MM.1S (cell line): ENCODE measurements around the gene AIDA.
A peak's percentile ranks its signal among the peaks of the same experiment; 100 is the strongest.

Source experiments
- DNase-seq: peaks from one replicate; pipeline ENCODE4 v3.0.0-alpha.2; 2015
- H2AFZ ChIP-seq: fragments of 300-600 bp; sonication (generic); 2 replicates; pipeline ENCODE4 v1.6.0; 2016; ENCODE audit warnings: antibody characterized with exemption, low read length
- H3F3A ChIP-seq: fragments of 300-600 bp; sonication (generic); 2 replicates; pipeline ENCODE4 v1.6.1; 2016; ENCODE audit warnings: mild to moderate bottlenecking, antibody characterized with exemption, low read length, moderate library complexity, mixed read lengths; ENCODE audit not compliant: insufficient read depth
- H3K27ac ChIP-seq: fragments of 300-600 bp; sonication (generic); 2 replicates; pipeline ENCODE4 v1.5.1; 2016; ENCODE audit warnings: mild to moderate bottlenecking, low read length
- H3K27me3 ChIP-seq: fragments of 300-600 bp; sonication (generic); replicated peaks from 2 replicates; pipeline ENCODE4 v1.6.0; 2016; ENCODE audit warnings: low read length; ENCODE audit not compliant: insufficient read depth
- H3K36me3 ChIP-seq: fragments of 300-600 bp; sonication (generic); replicated peaks from 2 replicates; pipeline ENCODE4 v1.6.1; 2016; ENCODE audit warnings: mild to moderate bottlenecking, low read length, mixed read lengths; ENCODE audit not compliant: insufficient read depth
- H3K4me1 ChIP-seq: fragments of 300-600 bp; sonication (generic); 2 replicates; pipeline ENCODE4 v1.6.1; 2016; ENCODE audit warnings: low read length, mixed read lengths
- H3K4me2 ChIP-seq: fragments of 300-600 bp; sonication (generic); 2 replicates; pipeline ENCODE4 v1.6.0; 2016; ENCODE audit warnings: low read depth, low read length
- H3K4me3 ChIP-seq: fragments of 300-600 bp; sonication (generic); 2 replicates; pipeline ENCODE4 v1.5.1; 2016; ENCODE audit warnings: low read length, mixed read lengths
- H3K79me2 ChIP-seq: fragments of 300-600 bp; sonication (generic); 2 replicates; pipeline ENCODE4 v1.6.1; 2016; ENCODE audit warnings: mixed run types, low read length, mixed read lengths
- H3K9ac ChIP-seq: fragments of 300-600 bp; sonication (generic); 2 replicates; pipeline ENCODE4 v1.6.1; 2016; ENCODE audit warnings: low read length, mixed read lengths
- H3K9me2 ChIP-seq: fragments of 300-600 bp; sonication (generic); replicated peaks from 2 replicates; pipeline ENCODE4 v1.6.1; 2016; ENCODE audit warnings: mild to moderate bottlenecking, low read length, mixed read lengths; ENCODE audit not compliant: insufficient read depth
- H3K9me3 ChIP-seq: fragments of 300-600 bp; sonication (generic); replicated peaks from 2 replicates; pipeline ENCODE4 v1.6.1; 2016; ENCODE audit warnings: mild to moderate bottlenecking, low read length, mixed read lengths; ENCODE audit not compliant: insufficient read depth
- H4K20me1 ChIP-seq: fragments of 300-600 bp; sonication (generic); 2 replicates; pipeline ENCODE4 v1.6.1; 2016; ENCODE audit warnings: mild to moderate bottlenecking, low read length, moderate library complexity, mixed read lengths; ENCODE audit not compliant: insufficient read depth
- CTCF ChIP-seq: fragments of 300-600 bp; sonication (generic); IDR thresholded peaks from 2 replicates; pipeline ENCODE4 v1.5.1; 2016; ENCODE audit warnings: antibody characterized with exemption, low read length, mixed read lengths
- EZH2 ChIP-seq: fragments of 300-600 bp; sonication (generic); optimal IDR thresholded peaks from 2 replicates; pipeline ENCODE3; 2017; ENCODE audit warnings: low read depth, mild to moderate bottlenecking, antibody characterized with exemption, low read length, mixed read lengths
- EZH2phosphoT487 ChIP-seq: fragments of 300-600 bp; sonication (generic); IDR thresholded peaks from 2 replicates; pipeline ENCODE4 v1.6.1; 2018; ENCODE audit warnings: antibody characterized with exemption, low read length

AIDA gene

GRCh38 chr1:222642468-222642867, 69.8 kb downstream of the AIDA start:
- no peak overlapping the region for H3K4me2 ChIP-seq
- H3K4me3 ChIP-seq = no peak overlapping the region
- TF ChIP-seq EZH2 = no peak
- TF ChIP-seq CTCF = no peak
- no peak for TF ChIP-seq EZH2phosphoT487

GRCh38 chr1:222641269-222641948, 70.9 kb downstream of the AIDA start:
- H3K79me2 ChIP-seq = peaks cover 19% of the 10 kb centered on the region
- H3K4me2 ChIP-seq = no peak overlapping the region
- DNase-seq = no peak
- no peaks in the 10 kb centered on the region for H3K9me3 ChIP-seq
- H3K9ac ChIP-seq = no peak overlapping the region
- no peaks in the 10 kb centered on the region for H4K20me1 ChIP-seq
- H3K27me3 ChIP-seq = no peaks in the 10 kb centered on the region
- H2AFZ ChIP-seq = no peak overlapping the region
- no peaks in the 10 kb centered on the region for H3K36me3 ChIP-seq
- TF ChIP-seq EZH2phosphoT487 = no peak
- TF ChIP-seq EZH2 = no peak
- TF ChIP-seq CTCF = no peak
- H3K4me3 ChIP-seq = no peak overlapping the region
- H3K9me2 ChIP-seq = no peaks in the 10 kb centered on the region
- H3F3A ChIP-seq = no peaks in the 10 kb centered on the region
- H3K4me1 ChIP-seq = peaks cover 10% of the 10 kb centered on the region; the same call in 1 of the 2 replicates
- no peak overlapping the region for H3K27ac ChIP-seq

More at GRCh38 chr1:222642468-222642867, 69.8 kb downstream of the AIDA start:
- H3K9me2 ChIP-seq = no peaks in the 10 kb centered on the region
- H3F3A ChIP-seq = no peaks in the 10 kb centered on the region
- no peak for DNase-seq
- no peak overlapping the region for H3K9ac ChIP-seq
- peaks cover 10% of the 10 kb centered on the region; the same call in 1 of the 2 replicates for H3K4me1 ChIP-seq
- no peaks in the 10 kb centered on the region for H3K36me3 ChIP-seq
- H2AFZ ChIP-seq = no peak overlapping the region
- H3K27ac ChIP-seq = no peak overlapping the region
- H3K27me3 ChIP-seq = no peaks in the 10 kb centered on the region
- H4K20me1 ChIP-seq = no peaks in the 10 kb centered on the region
- H3K79me2 ChIP-seq = peaks cover 19% of the 10 kb centered on the region
- H3K9me3 ChIP-seq = no peaks in the 10 kb centered on the region

GRCh38 chr1:222634180-222635013, 77.9 kb downstream of the AIDA start:
- Histone ChIP-seq H3K4me3 (no peak overlapping the region), H4K20me1 (no peaks in the 10 kb centered on the region), H3F3A (no peaks in the 10 kb centered on the region), H3K36me3 (no peaks in the 10 kb centered on the region), H3K27ac (no peak overlapping the region), H2AFZ (no peak overlapping the region), H3K27me3 (no peaks in the 10 kb centered on the region), H3K9me3 (no peaks in the 10 kb centered on the region), H3K9me2 (no peaks in the 10 kb centered on the region), H3K9ac (no peak overlapping the region), H3K4me2 (no peak overlapping the region), H3K79me2 (no peaks in the 10 kb centered on the region), H3K4me1 (no peaks in the 10 kb centered on the region)
- DNase-seq = peak; percentile 94
- TF ChIP-seq EZH2phosphoT487 (no peak), CTCF (peak; percentile 96), EZH2 (no peak)
